ENCODE results near the gene CCDC186. TPM values are rescaled to one million over a fixed set of nuclear protein-coding genes. Genes with fewer than 3 reads are reported as not detected.

CCDC186 gene
- total RNA-seq, 1 experiment from 2014 or later, result 12.8 TPM

DNA sequence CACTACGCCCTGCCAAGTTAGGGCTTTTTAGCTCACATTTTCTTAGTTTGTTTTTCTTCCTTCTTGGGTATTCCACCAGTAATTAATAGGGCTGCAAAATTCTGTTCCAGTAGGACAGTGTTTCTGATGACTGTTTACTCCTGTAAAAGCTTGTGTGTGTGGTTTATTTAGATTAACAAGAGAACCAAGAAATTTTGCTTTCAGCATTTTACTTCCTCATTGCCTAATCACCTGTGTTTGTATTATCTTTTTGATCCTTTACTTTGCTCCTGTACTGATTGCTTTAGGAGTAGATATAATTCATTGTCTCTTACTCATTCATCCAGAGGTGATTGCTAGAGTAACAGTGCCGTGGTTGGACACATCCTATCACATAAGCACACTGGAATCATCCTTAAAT is 32.9 kb upstream of the CCDC186 start:
- Mint-ChIP-seq H3K27ac (ENCODE audit: unreplicated experiment) (no peak overlapping the region), H3K27me3 (ENCODE audit: unreplicated experiment) (no peaks in the 10 kb centered on the region)
- CTCF ChIA-PET, result interaction anchor here (0.5 to 1.3 kb wide), 2 partner anchors 9 to 14 kb away, joined by 3 to 5 read pairs; no protein-coding TSS in a partner anchor

DNA sequence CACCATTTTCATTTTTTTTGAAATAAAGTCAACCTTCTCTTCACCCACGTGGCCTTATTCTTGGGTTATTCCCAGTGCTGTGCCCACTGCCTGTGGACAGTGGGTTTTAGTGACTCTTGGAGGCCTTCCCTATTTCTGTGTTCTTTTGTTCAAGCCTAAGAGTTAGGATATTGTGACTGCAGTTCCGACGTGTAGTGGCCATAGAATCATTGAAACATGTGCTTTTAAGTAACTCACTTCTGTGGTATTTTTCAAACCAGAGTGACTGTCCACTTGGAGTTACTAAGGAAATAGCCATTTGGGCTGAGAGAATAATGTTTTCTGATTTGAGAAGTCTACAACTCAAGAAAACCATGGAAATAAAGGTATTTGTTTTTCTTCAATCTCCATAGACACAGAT is 28.8 kb upstream of the CCDC186 start:
- H3K4me3 Mint-ChIP-seq (ENCODE audit: low read depth, unreplicated experiment), result no peak overlapping the region
- TF ChIP-seq, protein P1, sequence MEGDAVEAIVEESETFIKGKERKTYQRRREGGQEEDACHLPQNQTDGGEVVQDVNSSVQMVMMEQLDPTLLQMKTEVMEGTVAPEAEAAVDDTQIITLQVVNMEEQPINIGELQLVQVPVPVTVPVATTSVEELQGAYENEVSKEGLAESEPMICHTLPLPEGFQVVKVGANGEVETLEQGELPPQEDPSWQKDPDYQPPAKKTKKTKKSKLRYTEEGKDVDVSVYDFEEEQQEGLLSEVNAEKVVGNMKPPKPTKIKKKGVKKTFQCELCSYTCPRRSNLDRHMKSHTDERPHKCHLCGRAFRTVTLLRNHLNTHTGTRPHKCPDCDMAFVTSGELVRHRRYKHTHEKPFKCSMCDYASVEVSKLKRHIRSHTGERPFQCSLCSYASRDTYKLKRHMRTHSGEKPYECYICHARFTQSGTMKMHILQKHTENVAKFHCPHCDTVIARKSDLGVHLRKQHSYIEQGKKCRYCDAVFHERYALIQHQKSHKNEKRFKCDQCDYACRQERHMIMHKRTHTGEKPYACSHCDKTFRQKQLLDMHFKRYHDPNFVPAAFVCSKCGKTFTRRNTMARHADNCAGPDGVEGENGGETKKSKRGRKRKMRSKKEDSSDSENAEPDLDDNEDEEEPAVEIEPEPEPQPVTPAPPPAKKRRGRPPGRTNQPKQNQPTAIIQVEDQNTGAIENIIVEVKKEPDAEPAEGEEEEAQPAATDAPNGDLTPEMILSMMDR (IDR thresholded peaks at IDR 0.05; ENCODE audit: unreplicated experiment), result no peak
- CTCF ChIA-PET, result no interaction called here
- no TSS peak for BruUV-seq (replicated peaks)
- no peaks in the 10 kb centered on the region for H3K27me3 Mint-ChIP-seq (ENCODE audit: unreplicated experiment)
- H3K4me1 Mint-ChIP-seq (ENCODE audit: low read depth, unreplicated experiment), result no peaks in the 10 kb centered on the region
- no peak overlapping the region for H3K27ac Mint-ChIP-seq (ENCODE audit: unreplicated experiment)
- H3K36me3 Mint-ChIP-seq (ENCODE audit: insufficient read depth, unreplicated experiment), result no peaks in the 10 kb centered on the region
- intact Hi-C loops (cut with micrococcal nuclease; ENCODE audit: unreplicated experiment), result no loop called here
- H3K9me3 Mint-ChIP-seq (ENCODE audit: low read depth, unreplicated experiment), result no peaks in the 10 kb centered on the region
- no peak for DNase-seq

More for the DNA sequence above, 32.9 kb upstream of the CCDC186 start:
- Mint-ChIP-seq H3K4me3 (ENCODE audit: low read depth, unreplicated experiment) (no peak overlapping the region), H3K4me1 (ENCODE audit: low read depth, unreplicated experiment) (no peaks in the 10 kb centered on the region), H3K9me3 (ENCODE audit: low read depth, unreplicated experiment) (no peaks in the 10 kb centered on the region), H3K36me3 (ENCODE audit: insufficient read depth, unreplicated experiment) (no peaks in the 10 kb centered on the region)
- intact Hi-C loops (cut with micrococcal nuclease; ENCODE audit: unreplicated experiment), result no loop called here
- TF ChIP-seq, protein P1 (IDR thresholded peaks at IDR 0.05; ENCODE audit: unreplicated experiment), result no peak
- DNase-seq, result no peak
- no TSS peak for BruUV-seq (replicated peaks)

DNA sequence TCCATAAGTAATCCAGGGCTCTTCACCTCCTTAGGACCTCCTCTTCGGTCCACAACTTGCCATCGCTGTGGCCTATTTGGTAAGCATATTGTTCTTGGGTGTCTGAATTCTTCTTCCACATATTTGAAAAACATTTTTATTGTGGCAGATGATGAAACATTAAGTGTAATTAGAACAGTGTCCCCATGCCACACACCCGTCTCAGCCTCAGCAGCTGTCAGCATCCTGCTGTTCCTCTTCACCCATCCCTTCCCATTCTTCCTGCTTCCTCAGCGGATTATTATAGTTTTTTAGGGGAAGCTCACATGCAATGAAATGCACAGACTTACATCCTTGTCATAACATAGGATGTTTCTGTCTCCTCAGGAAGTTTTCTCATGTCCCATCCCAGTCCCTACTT is 25.2 kb upstream of the CCDC186 start:
- intact Hi-C loops (cut with micrococcal nuclease; ENCODE audit: unreplicated experiment), result no loop called here
- no TSS peak for BruUV-seq (replicated peaks)
- no peak for DNase-seq
- Mint-ChIP-seq H3K36me3 (ENCODE audit: insufficient read depth, unreplicated experiment) (no peaks in the 10 kb centered on the region), H3K9me3 (ENCODE audit: low read depth, unreplicated experiment) (no peaks in the 10 kb centered on the region), H3K4me1 (ENCODE audit: low read depth, unreplicated experiment) (no peaks in the 10 kb centered on the region), H3K4me3 (ENCODE audit: low read depth, unreplicated experiment) (no peak overlapping the region), H3K27ac (ENCODE audit: unreplicated experiment) (no peak overlapping the region), H3K27me3 (ENCODE audit: unreplicated experiment) (no peaks in the 10 kb centered on the region)
- CTCF ChIA-PET, result no interaction called here
- TF ChIP-seq, protein P1 (IDR thresholded peaks at IDR 0.05; ENCODE audit: unreplicated experiment), result no peak

DNA sequence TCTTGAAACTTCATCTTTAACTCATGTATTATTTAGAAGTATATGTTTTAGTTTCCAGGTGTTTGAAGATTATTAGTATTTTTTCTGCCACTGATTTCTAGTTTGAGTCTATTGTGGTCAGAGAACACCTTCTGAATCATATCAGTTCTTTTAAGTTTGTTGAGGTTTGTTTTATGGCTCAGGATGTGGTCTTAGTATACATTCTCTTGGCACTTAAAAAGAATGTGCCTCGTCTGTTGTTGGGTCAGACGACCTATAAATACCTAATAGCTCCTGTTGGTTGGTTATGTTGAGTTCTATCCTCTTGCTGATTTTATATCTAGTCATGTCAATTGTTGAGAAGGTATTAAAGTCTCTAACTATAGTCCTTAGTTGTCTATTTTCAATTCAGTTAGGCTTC is 21.1 kb upstream of the CCDC186 start:
- H3K4me3 Mint-ChIP-seq (ENCODE audit: low read depth, unreplicated experiment), result no peak overlapping the region
- H3K36me3 Mint-ChIP-seq (ENCODE audit: insufficient read depth, unreplicated experiment), result no peaks in the 10 kb centered on the region
- no peak for DNase-seq
- no peaks in the 10 kb centered on the region for H3K27me3 Mint-ChIP-seq (ENCODE audit: unreplicated experiment)
- TF ChIP-seq, protein P1 (IDR thresholded peaks at IDR 0.05; ENCODE audit: unreplicated experiment), result no peak
- no peaks in the 10 kb centered on the region for H3K4me1 Mint-ChIP-seq (ENCODE audit: low read depth, unreplicated experiment)
- H3K27ac Mint-ChIP-seq (ENCODE audit: unreplicated experiment), result no peak overlapping the region
- intact Hi-C loops (cut with micrococcal nuclease; ENCODE audit: unreplicated experiment), result no loop called here
- no peaks in the 10 kb centered on the region for H3K9me3 Mint-ChIP-seq (ENCODE audit: low read depth, unreplicated experiment)
- CTCF ChIA-PET, result no interaction called here
- BruUV-seq (replicated peaks), result no TSS peak

All from Calu3 (cell line).